Stomach (tissue), 4 donors: ENCODE results near the gene WDR35.

ENCODE experiments used
- CTCF ChIP-seq, 7 experiments: fragments of 450-650 bp in 4 of 7; fragments of 200-600 bp in 3 of 7; sonication (generic) in 3 of 7; IDR thresholded peaks; one replicate each; pipeline ENCODE4 v1.5.1; 2016 to 2019; ENCODE audit warnings: antibody characterized with exemption in 7 of 7, control low read depth in 2 of 7, mild to moderate bottlenecking in 1 of 7
- EP300 ChIP-seq: sonication (generic); formaldehyde crosslinking; IDR thresholded peaks from one replicate; pipeline ENCODE4 v1.6.1; 2017; ENCODE audit warnings: antibody characterized with exemption
- POLR2A ChIP-seq, 4 donors: fragments of 450-650 bp; IDR thresholded peaks; one replicate each; pipeline ENCODE4 v1.6.1; 2016; ENCODE audit warnings: antibody characterized with exemption in 4 of 4, control low read depth in 2 of 4, mild to moderate bottlenecking in 1 of 4, moderate library complexity in 1 of 4
- POLR2AphosphoS5 ChIP-seq, 3 donors: sonication (generic); formaldehyde crosslinking; IDR thresholded peaks; one replicate each; pipeline ENCODE4 v1.6.1; 2016; ENCODE audit warnings: antibody characterized with exemption in 3 of 3

GRCh38 chr2:19987936-19988335 lies 2.0 kb downstream of the WDR35 start:
- TF ChIP-seq CTCF (IDR thresholded peaks at IDR 0.05), result no peak
- no peak for TF ChIP-seq POLR2A (IDR thresholded peaks at IDR 0.05)
- TF ChIP-seq POLR2AphosphoS5 (IDR thresholded peaks at IDR 0.05), result no peak
- no peak for TF ChIP-seq EP300
